Inflammatory macrophage (primary cell): ENCODE results near the gene UAP1L1.
A peak's percentile ranks its signal among the peaks of the same experiment; 100 is the strongest.
"Not testable (repeated sequence)": the region's sequence is repeated elsewhere in the genome, so short reads cannot be mapped to it uniquely, and the experiment has no call there.

Source experiments
- DNase-seq, 2 donors: peaks; one replicate each; pipeline ENCODE4 v3.0.0-alpha.2; 2020 to 2022
- total RNA-seq, 18 experiments: gene quantifications; one replicate each; lab custom pipeline; 2026; ENCODE audit warnings: mixed read lengths in 6 of 18, inconsistent platforms in 2 of 18; lab: John Stamatoyannopoulos, UW

The UAP1L1 gene
- total RNA-seq, result 9.4 to 164 (median 58.2) reads per million in 18 experiments

- peak; percentile 78 to 93 for DNase-seq
Measured at GRCh38 chr9:137077010-137077747, at the start of gene UAP1L1. UAP1L1 (plus strand) TSS chr9:137077517; CDS start chr9:137077533, 16 bp downstream.

GRCh38 chr9:137028263-137029057, 48.9 kb upstream of the UAP1L1 start:
- peak; percentile 41 to 78 for DNase-seq

- DNase-seq, result peak; percentile 77 to 80
Measured at GRCh38 chr9:137029058-137029936, 48.0 kb upstream of the UAP1L1 start.

GRCh38 chr9:137030006-137030405, 47.3 kb upstream of the UAP1L1 start:
- peak in 1 of 2 donors; percentile 34 for DNase-seq

- DNase-seq, result peak; percentile 60 to 76
Measured at GRCh38 chr9:137030538-137031527, 46.5 kb upstream of the UAP1L1 start.

- DNase-seq, result peak; percentile 23 to 48
Measured at GRCh38 chr9:137031904-137032640, 45.2 kb upstream of the UAP1L1 start, which contains the start of gene FUT7. FUT7 (minus strand) TSS chr9:137032088; CDS start chr9:137031991, 97 bp downstream.

- DNase-seq, result peak; percentile 90 to 92
Measured at GRCh38 chr9:137032858-137033257, 44.5 kb upstream of the UAP1L1 start.

GRCh38 chr9:137033481-137033880, 43.8 kb upstream of the UAP1L1 start:
- DNase-seq, result not testable (repeated sequence)

GRCh38 chr9:137034039-137034708, 43.1 kb upstream of the UAP1L1 start:
- DNase-seq, result peak; percentile 22 to 41

- peak; percentile 79 to 87 for DNase-seq
Measured at GRCh38 chr9:137034709-137035506, 42.4 kb upstream of the UAP1L1 start.

- DNase-seq, result no peak
Measured at GRCh38 chr9:137035507-137035834, 41.8 kb upstream of the UAP1L1 start.

- no peak for DNase-seq
Measured at GRCh38 chr9:137035937-137036336, 41.4 kb upstream of the UAP1L1 start.

- no peak for DNase-seq
Measured at GRCh38 chr9:137037035-137037434, 40.3 kb upstream of the UAP1L1 start.

GRCh38 chr9:137037483-137037882, 39.8 kb upstream of the UAP1L1 start:
- no peak for DNase-seq

GRCh38 chr9:137038916-137039315, 38.4 kb upstream of the UAP1L1 start:
- DNase-seq, result no peak

GRCh38 chr9:137039611-137040366, 37.5 kb upstream of the UAP1L1 start:
- no peak for DNase-seq

- no peak for DNase-seq
Measured at GRCh38 chr9:137040568-137040967, 36.7 kb upstream of the UAP1L1 start.

GRCh38 chr9:137041124-137041523, 36.2 kb upstream of the UAP1L1 start:
- no peak for DNase-seq
